Neural progenitor cell (in vitro differentiated cells): ENCODE data around the gene RASSF5. TPM values are rescaled to one million over a fixed set of nuclear protein-coding genes. Genes with fewer than 3 reads are reported as not detected.

Source experiments
- DNase-seq: peaks from one replicate; pipeline ENCODE4 v3.0.0-alpha.2; 2016; ENCODE audit warnings: low spot score
- H2AFZ ChIP-seq: fragments of 200-600 bp; sonication (generic); replicated peaks from 2 replicates; pipeline ENCODE4 v1.6.1; 2016; ENCODE audit warnings: antibody characterized with exemption
- H3F3A ChIP-seq: fragments of 200-600 bp; sonication (generic); 2 replicates; pipeline ENCODE4 v1.6.1; 2016; ENCODE audit warnings: antibody characterized with exemption, low read depth
- H3K27ac ChIP-seq: fragments of 200-600 bp; sonication (generic); 2 replicates; pipeline ENCODE4 v1.5.1; 2016; ENCODE audit warnings: mild to moderate bottlenecking
- H3K27me3 ChIP-seq: fragments of 200-600 bp; sonication (generic); 2 replicates; pipeline ENCODE4 v1.6.1; 2016; ENCODE audit warnings: mild to moderate bottlenecking, moderate library complexity
- H3K36me3 ChIP-seq: fragments of 200-600 bp; sonication (generic); 2 replicates; pipeline ENCODE4 v1.5.1; 2016
- H3K4me1 ChIP-seq: fragments of 200-600 bp; sonication (generic); 2 replicates; pipeline ENCODE4 v1.6.1; 2016; ENCODE audit warnings: mixed run types
- H3K4me2 ChIP-seq: fragments of 200-600 bp; sonication (generic); 2 replicates; pipeline ENCODE4 v1.6.1; 2016
- H3K4me3 ChIP-seq: fragments of 200-600 bp; sonication (generic); 2 replicates; pipeline ENCODE4 v1.5.1; 2016
- H3K79me2 ChIP-seq: fragments of 200-600 bp; sonication (generic); 2 replicates; pipeline ENCODE4 v1.6.1; 2016; ENCODE audit warnings: low read depth
- H3K9ac ChIP-seq: fragments of 200-600 bp; sonication (generic); 2 replicates; pipeline ENCODE4 v1.6.1; 2016
- H3K9me3 ChIP-seq: fragments of 200-600 bp; sonication (generic); 2 replicates; pipeline ENCODE4 v1.5.1; 2016; ENCODE audit warnings: low read depth
- H4K20me1 ChIP-seq: fragments of 200-600 bp; sonication (generic); 2 replicates; pipeline ENCODE4 v1.6.1; 2016; ENCODE audit warnings: low read depth
- H3K27ac Mint-ChIP-seq: 3 replicates; pipeline ENCODE4 v1.8.0; 2021; ENCODE audit warnings: mixed read lengths
- H3K27me3 Mint-ChIP-seq: 2 replicates; pipeline ENCODE4 v1.8.0; 2022; ENCODE audit warnings: low read depth, mild to moderate bottlenecking, inconsistent platforms, moderate library complexity, mixed read lengths; ENCODE audit not compliant: insufficient read depth
- H3K36me3 Mint-ChIP-seq: 3 replicates; pipeline ENCODE4 v1.8.0; 2021; ENCODE audit warnings: mixed read lengths
- H3K4me1 Mint-ChIP-seq: 3 replicates; pipeline ENCODE4 v1.8.0; 2021; ENCODE audit warnings: mixed read lengths
- H3K4me3 Mint-ChIP-seq: 3 replicates; pipeline ENCODE4 v1.8.0; 2021; ENCODE audit warnings: mild to moderate bottlenecking, moderate library complexity, mixed read lengths
- H3K9me3 Mint-ChIP-seq: 3 replicates; pipeline ENCODE4 v1.8.0; 2020; ENCODE audit warnings: mixed read lengths
- CTCF ChIP-seq: fragments of 200-600 bp; sonication (generic); IDR thresholded peaks from 2 replicates; pipeline ENCODE4 v1.5.1; 2017; ENCODE audit warnings: antibody characterized with exemption, mild to moderate bottlenecking
- EZH2 ChIP-seq: fragments of 200-600 bp; sonication (generic); IDR thresholded peaks from 2 replicates; pipeline ENCODE4 v1.6.1; 2017; ENCODE audit warnings: antibody characterized with exemption, mild to moderate bottlenecking, moderate library complexity
- EZH2phosphoT487 ChIP-seq: fragments of 200-600 bp; sonication (generic); IDR thresholded peaks from 2 replicates; pipeline ENCODE4 v1.6.1; 2017; ENCODE audit warnings: antibody characterized with exemption
- total RNA-seq: library from RNA; depleted of rRNA; stranded (reverse); fragments of >200 nt; gene quantifications from 2 replicates; pipeline ENCODE4 v1.2.3, GENCODE V29; 2015; ENCODE audit warnings: low replicate concordance

RASSF5 gene
- total RNA-seq, 1 donor from 2014 or later = 0.43 TPM

- Mint-ChIP-seq H3K36me3 (peaks cover 16% of the 10 kb centered on the region), H3K27ac (no peak overlapping the region), H3K4me3 (no peak overlapping the region), H3K9me3 (no peaks in the 10 kb centered on the region), H3K4me1 (no peaks in the 10 kb centered on the region), H3K27me3 (peaks cover 2% of the 10 kb centered on the region)
- no peaks in the 10 kb centered on the region for H3K79me2 ChIP-seq
- no peak overlapping the region for H3K4me3 ChIP-seq
- H3F3A ChIP-seq = no peaks in the 10 kb centered on the region
- no peaks in the 10 kb centered on the region for H3K4me1 ChIP-seq
- no peaks in the 10 kb centered on the region for H3K9me3 ChIP-seq
- TF ChIP-seq EZH2phosphoT487 = no peak
- TF ChIP-seq CTCF = no peak
- no peak for TF ChIP-seq EZH2
- H3K27ac ChIP-seq = no peak overlapping the region
- H3K27me3 ChIP-seq = no peaks in the 10 kb centered on the region
- H4K20me1 ChIP-seq = no peaks in the 10 kb centered on the region
- no peak for DNase-seq
- H2AFZ ChIP-seq = no peak overlapping the region
- no peak overlapping the region for H3K4me2 ChIP-seq
- H3K36me3 ChIP-seq = no peaks in the 10 kb centered on the region
- H3K9ac ChIP-seq = no peak overlapping the region
Measured at GRCh38 chr1:206600527-206600926, 93.2 kb downstream of the RASSF5 start.

GRCh38 chr1:206604861-206605260, 97.5 kb downstream of the RASSF5 start:
- Histone ChIP-seq H3K79me2 (no peaks in the 10 kb centered on the region), H4K20me1 (no peaks in the 10 kb centered on the region), H3F3A (peaks cover 4% of the 10 kb centered on the region), H3K9ac (no peak overlapping the region), H3K9me3 (no peaks in the 10 kb centered on the region), H3K4me2 (no peak overlapping the region), H3K4me1 (no peaks in the 10 kb centered on the region), H3K4me3 (no peak overlapping the region), H3K36me3 (no peaks in the 10 kb centered on the region), H3K27ac (no peak overlapping the region), H2AFZ (no peak overlapping the region), H3K27me3 (no peaks in the 10 kb centered on the region)
- peaks cover 7% of the 10 kb centered on the region for H3K36me3 Mint-ChIP-seq
- H3K27me3 Mint-ChIP-seq = peaks cover 2% of the 10 kb centered on the region
- H3K27ac Mint-ChIP-seq = no peak overlapping the region
- H3K4me3 Mint-ChIP-seq = no peak overlapping the region
- H3K9me3 Mint-ChIP-seq = no peaks in the 10 kb centered on the region
- TF ChIP-seq EZH2 (no peak), EZH2phosphoT487 (no peak), CTCF (no peak)
- no peak for DNase-seq
- no peaks in the 10 kb centered on the region for H3K4me1 Mint-ChIP-seq

- H3K9me3 ChIP-seq = no peaks in the 10 kb centered on the region
- H3K4me2 ChIP-seq = no peak overlapping the region
- Mint-ChIP-seq H3K9me3 (no peaks in the 10 kb centered on the region), H3K4me3 (no peak overlapping the region), H3K27ac (no peak overlapping the region), H3K36me3 (peaks cover 5% of the 10 kb centered on the region), H3K4me1 (peaks cover 9% of the 10 kb centered on the region), H3K27me3 (peaks cover 2% of the 10 kb centered on the region)
- H3K36me3 ChIP-seq = no peaks in the 10 kb centered on the region
- no peaks in the 10 kb centered on the region for H3K27me3 ChIP-seq
- peaks cover 6% of the 10 kb centered on the region for H3K79me2 ChIP-seq
- peak; percentile 38 for DNase-seq
- no peak overlapping the region for H3K27ac ChIP-seq
- no peak overlapping the region for H3K4me3 ChIP-seq
- peaks cover 5% of the 10 kb centered on the region for H3K4me1 ChIP-seq
- peaks cover 4% of the 10 kb centered on the region for H3F3A ChIP-seq
- H2AFZ ChIP-seq = no peak overlapping the region
- H3K9ac ChIP-seq = no peak overlapping the region
- H4K20me1 ChIP-seq = no peaks in the 10 kb centered on the region
- peak; percentile 65 for TF ChIP-seq CTCF
- no peak for TF ChIP-seq EZH2phosphoT487
Measured at GRCh38 chr1:206606867-206607266, 99.5 kb downstream of the RASSF5 start.
